NCI-H1417 (cell line): ENCODE data around the gene TRIM24.
"Not testable (repeated sequence)": the region's sequence is repeated elsewhere in the genome, so short reads cannot be mapped to it uniquely, and the experiment has no call there.

ENCODE experiments used
- DNase-seq, 3 experiments: peaks; one replicate each; lab custom pipeline; 2025; lab: John Stamatoyannopoulos, UW

The TRIM24 gene

DNA sequence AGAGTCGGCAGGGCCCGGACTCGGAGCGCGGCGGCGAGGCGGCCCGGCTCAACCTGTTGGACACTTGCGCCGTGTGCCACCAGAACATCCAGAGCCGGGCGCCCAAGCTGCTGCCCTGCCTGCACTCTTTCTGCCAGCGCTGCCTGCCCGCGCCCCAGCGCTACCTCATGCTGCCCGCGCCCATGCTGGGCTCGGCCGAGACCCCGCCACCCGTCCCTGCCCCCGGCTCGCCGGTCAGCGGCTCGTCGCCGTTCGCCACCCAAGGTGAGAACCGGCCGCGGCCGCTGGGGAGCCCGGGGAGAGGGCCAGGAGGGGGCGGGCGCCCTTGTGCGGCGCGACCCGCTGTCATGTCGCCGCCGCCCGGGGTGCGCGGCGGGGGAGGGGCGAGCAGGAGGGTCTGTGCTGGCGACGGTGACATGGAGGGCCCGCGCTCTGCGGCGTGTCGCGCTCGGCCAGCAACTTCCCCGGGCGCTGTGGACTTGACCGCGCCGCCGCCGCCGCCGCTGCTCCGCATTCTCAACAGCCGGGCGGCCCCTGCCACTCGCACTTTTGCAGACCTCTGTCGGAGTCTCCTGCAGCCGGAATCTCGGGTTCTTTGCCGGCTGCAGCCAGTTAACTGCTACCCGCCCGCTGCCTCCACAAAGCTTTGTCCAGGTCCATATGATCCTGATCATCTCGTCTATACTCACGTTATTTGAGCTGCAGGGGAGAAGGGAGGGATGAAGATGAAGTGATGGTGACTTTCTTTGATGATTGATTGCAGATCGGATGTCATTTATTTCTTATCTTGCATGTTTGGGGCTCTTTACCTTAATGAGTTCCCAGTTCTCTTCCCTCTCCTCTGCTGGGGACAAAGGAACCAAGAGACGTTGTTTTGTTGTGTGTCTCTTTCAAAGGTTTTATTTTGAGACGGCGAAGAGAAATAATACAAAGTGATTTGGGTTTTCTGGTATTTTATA lies 869 bp downstream of the TRIM24 start:
- peak; percentile 87 to 96 (median 94) for DNase-seq

DNA sequence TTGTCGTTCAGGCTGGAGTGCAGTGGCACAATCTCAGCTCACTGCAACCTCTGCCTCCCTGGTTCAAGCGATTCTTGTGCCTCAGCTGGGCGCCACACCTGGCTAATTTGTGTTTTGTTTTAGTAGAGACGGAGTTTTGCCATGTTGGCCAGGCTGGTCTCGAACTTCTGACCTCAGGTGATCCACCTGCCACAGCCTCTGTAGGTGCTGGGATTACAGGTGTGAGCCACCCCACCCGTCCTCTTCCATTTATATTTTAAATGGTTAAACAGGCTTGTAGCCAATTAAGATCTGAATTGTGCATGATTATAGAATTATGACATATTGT lies 3.2 kb downstream of the TRIM24 start:
- DNase-seq: not testable (repeated sequence)

DNA sequence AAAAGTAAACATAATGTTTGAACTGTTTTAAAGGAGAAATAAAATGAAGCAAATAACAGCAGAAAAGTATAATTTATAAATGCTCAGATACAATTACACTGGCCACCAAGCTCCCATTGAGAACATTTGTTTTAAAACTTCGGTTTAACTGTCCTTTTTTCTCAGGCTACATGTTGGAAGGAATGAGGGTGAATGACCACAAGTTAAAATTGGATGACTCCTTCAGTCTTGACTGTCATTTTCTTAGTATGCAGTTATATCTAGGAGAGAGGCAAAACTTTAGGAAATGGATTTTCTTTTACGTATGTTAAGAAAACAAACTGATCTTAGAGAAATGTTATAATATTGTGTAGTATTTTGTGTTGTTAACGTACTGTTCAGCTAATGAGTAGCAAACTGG lies 5.0 kb downstream of the TRIM24 start:
- no peak for DNase-seq

DNA sequence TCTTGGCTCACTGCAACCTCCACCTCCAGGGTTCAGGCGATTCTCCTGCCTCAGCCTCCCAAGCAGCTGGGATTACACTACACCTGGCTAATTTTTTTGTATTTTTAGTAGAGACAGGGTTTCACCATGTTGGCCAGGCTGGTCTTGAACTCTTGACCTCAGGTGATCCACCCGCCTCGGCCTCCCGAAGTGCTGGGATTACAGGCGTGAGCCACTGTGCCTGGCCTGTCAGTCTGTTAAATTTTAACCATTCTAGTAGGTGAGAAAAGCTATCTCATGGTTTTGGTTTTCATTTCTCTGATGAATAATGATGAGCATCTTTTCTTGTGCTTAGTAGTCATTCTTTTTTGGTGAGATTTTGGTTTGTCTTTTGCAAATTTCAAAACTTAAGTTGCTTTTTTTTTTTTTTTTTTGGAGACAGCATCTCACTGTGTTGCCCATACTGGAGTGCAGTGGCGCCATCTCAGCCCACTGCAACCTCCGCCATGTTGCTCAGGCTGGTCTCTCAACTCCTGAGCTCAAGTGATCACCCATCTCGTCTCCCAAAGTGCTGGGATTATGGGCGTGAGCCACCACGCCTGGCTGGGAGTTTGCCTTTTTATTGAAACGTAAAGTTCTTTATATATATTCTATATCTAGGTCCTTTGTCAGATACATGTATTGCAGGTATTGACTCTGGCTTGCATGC lies 6.2 kb downstream of the TRIM24 start:
- DNase-seq: not testable (repeated sequence)

DNA sequence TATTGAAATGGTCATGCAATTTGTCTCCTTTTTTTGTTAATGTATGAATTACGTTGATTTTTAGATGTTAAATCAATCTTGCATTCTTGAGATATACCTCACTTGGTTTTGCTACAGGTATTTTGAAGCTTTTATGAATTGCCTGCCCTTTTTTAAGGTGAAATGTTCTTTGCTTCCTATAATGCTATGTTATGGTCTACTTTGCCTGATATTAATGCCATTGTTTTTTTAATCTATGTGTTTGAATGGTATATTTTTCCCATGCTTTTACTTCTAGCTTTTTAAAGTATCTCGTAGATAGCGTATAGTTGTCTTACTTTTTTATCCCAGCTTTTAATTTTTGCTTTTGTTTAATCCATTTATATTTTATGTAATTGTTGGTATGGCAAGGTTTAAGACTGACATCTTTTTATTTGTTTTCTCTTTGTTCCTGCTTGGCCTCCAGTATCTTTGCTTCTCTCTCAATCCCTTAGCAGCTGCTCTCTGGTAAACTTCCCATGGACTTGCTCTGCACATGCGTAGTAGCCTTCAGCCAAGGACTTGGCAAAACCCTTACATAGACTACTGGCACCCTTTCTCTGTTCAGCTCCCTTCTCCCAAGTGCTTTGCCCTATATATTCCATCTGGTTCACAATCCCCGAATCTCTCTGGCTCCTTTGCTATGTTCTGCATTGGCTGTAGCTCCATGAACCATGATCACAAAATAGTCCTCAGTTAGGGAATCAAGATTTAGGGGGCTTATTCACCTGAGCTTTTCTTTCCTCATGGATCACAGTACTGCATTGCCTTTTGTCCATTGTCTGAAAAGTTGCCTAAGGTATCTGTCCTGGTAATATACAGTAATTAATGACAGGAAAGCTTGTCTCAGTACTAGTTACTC lies 8.4 kb downstream of the TRIM24 start:
- DNase-seq: no peak

DNA sequence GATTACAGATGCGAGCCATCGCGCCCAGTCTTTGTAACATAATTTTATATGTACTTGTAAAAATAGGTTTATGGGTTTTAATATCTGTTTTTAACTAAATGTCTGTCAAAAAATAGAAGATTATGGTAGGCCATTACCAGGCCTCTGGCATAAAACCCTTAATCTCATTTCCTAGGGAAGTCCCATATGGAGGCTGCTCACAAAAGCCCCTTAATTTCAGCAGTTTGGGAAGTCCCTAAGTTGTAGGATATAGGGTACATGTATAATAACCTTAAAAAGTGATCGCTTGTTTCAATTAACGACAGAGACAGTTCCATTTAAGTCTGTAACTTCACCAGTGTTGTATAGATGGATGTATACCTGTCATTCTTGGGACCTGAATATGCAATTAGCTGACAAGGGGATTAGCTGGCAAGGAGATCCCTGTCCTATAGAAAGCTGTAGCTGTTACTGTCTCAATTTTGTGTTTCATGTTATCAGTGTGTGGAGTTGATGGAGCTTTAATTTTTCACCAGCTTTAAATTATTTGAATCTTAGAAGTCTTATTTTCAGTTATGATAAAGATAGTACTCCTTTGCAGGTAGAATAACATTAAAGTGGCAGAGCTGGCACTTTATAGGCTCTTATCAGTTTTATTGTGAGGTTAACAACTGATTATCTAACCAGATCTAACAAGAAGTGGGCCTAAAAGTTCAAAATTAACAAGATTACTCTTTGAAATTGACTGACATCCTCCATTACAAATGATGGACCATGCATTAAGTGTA lies 10.5 kb downstream of the TRIM24 start:
- no peak for DNase-seq

DNA sequence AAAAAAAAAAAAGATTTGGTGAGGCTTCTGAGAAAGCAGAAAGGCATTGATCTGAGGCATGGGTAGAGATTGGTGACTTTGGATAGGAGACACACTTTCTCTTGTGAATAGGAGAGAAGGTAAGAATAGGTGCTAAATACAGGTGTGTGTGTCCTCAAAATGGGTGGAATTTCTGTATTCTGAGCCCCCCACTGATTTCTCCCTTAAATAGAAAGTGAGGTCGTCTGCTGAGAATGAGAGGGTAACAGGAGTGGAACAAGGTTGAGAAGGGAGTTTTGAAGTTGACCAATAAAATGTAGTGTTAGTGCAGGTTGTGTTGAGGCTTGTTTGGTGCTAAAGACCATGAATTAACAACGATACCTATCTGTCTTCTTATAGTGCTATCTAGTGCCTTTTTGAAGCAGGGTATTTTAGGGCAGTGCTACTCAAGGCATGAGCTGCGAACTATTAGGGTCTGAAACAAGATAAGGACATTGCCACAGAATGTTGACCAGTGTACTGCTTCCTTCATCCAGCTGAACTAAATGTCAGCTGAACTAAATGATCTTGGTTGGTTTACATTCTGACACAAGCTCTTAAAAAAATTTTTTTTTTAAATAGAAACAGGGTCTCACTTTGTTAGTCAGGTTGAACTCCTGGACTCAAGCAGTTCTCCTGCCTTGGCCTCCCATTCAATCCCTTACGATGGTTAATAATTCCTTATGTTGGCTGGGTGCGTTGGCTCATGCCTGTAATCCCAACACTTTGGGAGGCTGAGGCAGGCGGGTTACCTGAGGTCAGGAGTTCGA lies 12.4 kb downstream of the TRIM24 start:
- DNase-seq: no peak

DNA sequence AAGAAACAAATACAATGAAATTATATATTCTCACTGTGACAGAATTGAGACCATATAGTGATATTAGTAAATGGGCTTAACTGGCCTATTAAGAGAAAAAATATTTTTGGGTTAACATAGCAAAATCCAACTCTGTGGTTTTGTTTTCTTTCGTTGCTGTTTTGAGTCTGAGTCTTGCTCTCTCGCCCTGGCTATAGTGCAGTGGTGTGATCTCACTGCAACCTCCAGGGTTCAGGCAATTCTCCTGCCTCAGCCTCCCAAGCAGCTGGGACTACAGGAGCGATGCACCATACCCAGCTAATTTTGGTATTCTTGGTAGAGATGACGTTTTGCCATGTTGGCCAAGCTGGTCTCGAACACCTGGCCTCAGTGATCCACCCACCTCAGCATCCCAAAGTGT lies 15.3 kb downstream of the TRIM24 start:
- DNase-seq: no peak

DNA sequence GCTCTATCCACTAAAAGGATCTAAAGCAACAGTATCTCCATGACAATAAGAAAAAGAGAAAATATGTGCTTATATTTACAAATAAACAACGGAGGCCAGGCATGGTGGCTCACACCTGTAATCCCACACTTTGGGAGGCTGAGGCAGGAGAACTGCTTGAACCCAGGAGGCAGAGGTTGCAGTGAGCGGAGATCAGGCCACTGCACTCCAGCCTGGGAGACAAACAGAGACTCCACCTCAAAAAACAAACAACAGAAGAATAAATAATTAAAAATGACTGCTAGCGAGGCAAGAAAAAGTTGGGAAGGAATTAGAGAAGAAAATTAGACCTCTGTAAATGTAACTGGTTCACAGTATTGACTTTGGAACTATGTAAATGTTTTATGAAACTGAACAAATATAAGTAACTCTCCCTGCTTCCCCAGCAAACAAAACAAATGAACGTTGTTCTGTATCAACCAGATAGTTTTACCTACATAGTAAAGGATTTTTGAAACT lies 17.1 kb downstream of the TRIM24 start:
- DNase-seq: peak in 1 of 3 experiments; percentile 42

DNA sequence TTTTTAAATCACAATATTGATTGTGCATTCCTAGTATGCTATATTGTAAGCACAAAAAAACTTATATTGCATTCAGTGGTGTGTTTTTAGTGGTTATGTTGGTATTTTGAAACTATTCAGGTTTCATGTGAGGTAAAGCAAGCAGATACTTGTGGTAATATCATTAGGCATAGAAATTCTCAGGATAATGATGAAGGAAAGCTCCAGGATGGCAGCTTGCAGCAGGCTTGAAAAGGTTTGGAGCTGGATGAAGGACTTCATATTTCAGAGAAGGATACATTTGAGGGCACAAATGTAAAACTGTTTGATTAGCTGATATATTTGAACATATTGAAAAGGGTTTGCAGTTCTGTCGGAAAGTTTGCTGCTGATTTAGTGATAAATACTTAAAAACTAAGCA lies 17.5 kb downstream of the TRIM24 start:
- peak in 1 of 3 experiments; percentile 42 for DNase-seq

DNA sequence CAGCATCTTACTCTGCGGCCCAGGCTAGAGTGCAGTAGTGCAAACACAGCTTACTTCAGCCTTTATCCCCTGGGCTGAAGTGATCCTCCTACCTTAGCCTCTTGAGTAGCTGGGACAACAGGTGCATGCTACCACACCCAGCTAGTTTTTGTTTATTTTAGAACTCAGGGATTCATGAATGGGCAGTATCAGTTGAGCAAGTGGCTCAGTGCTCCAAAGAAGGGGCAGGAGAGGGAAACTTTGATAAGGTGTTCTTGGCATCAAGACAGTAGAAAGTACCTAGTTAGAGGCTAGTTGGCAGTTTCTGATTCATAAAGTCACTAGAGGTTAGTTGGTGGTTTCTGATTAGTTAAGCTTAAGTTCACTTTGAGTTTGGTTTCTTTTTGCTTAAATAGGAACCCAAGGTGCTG lies 18.4 kb downstream of the TRIM24 start:
- peak in 2 of 3 experiments; percentile 15 to 83 for DNase-seq

DNA sequence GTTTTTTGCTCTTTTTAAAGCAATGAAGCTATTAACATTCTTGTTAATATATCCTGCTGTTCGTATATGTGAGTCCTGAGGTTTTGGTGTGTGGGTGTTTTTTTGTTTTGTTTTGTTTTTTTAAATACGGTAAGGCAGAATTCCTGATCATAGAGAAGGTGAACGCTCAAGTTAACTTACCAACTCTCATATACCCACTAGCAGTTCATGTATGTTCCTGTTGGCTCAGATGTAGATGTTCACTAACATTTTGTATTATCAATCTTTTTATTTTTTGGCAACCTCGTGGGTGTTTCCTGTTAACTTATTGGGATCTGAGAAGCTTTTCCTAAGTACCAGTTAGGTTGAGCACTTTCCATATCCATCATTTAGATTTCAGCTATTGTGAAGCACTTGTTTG lies 20.5 kb downstream of the TRIM24 start:
- DNase-seq: no peak

DNA sequence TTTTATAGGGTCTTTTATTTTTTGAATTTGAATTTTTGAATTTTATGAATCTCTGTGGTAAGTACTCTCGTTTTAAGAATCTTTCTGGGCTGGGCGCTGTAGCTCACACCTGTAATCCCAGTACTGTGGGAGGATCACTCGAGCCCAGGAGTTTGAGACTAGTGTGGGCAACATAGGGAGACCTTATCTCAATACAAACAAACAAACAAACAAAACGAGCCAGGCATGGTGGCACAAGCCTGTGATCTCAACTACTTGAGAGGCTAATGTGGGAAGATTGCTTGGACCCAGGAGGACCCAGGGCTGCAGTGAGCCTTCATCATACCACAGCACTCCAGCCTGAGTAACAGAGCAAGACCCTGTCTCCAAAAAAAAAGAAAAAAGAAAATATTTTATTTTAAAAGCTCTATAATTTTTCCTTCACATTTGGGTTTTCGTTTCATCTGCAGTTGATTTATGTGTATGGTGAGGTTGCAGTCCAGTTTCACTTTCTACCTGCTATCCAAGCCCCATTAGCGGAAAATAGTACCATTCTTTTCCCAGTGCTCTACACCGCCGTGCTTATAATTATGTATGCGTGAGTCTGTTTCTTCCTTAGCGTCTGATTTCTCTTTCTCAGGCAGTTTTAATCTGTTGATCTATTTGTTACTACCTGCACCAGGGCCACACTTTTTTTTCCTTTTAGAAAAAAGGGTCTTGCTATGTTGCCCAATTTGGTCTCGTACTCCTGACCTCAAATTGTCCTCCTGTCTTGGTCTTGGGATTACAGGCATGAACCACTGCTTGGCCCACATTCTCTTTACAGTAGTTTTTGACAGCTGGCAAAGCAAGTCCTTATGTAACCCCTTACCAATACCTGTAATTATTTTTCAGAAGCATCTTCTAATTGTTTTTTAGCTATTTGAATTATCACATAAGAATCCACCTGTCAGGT lies 21.7 kb downstream of the TRIM24 start:
- DNase-seq: no peak

DNA sequence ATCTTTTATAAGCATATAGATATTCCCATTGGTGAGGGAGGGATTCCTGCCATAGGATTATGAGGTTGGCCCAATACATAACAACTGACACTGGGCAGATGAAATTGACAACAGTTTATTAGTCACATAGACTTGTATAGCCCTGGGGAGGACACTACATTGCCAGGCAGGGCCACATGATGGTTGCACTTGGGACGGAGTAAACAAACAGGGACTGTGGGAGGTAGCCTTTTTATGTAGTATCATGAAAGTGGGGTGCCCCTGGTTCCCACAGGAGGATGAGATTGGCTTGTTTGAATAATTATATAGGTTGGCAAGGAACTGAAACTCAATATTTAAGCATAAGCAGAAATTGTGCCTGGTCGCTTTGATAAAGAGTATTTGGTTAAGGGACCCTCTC lies 23.5 kb downstream of the TRIM24 start:
- DNase-seq: no peak

DNA sequence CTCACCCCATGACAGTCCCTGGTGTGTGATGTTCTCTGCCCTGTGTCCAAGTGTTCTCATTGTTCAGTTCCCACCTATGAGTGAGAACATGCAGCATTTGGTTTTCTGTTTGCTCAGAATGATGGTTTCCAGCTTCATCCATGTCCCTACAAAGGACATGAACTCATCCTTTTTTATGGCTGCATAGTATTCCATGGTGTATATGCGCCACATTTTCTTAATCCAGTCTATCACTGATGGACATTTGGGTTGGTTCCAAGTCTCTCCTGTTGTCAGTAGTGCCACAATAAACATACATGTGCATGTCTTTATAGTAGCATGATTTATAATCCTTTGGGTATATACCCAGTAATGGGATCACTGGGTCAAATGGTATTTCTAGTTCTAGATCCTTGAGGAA lies 25.4 kb downstream of the TRIM24 start:
- not testable (repeated sequence) for DNase-seq

DNA sequence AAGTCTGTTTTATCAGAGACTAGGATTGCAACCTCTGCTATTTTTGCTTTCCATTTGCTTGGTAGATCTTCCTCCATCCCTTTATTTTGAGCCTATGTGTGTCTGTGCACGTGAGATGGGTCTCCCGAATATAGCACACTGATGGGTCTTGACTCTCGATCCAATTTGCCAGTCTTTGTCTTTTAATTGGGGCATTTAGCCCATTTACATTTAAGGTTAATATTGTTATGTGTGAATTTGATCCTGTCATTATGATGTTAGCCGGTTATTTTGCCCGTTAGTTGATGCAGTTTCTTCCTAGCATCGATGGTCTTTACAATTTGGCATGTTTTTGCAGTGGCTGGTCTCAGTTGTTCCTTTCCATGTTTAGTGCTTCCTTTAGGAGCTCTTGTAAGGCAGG lies 29.1 kb downstream of the TRIM24 start:
- not testable (repeated sequence) for DNase-seq

DNA sequence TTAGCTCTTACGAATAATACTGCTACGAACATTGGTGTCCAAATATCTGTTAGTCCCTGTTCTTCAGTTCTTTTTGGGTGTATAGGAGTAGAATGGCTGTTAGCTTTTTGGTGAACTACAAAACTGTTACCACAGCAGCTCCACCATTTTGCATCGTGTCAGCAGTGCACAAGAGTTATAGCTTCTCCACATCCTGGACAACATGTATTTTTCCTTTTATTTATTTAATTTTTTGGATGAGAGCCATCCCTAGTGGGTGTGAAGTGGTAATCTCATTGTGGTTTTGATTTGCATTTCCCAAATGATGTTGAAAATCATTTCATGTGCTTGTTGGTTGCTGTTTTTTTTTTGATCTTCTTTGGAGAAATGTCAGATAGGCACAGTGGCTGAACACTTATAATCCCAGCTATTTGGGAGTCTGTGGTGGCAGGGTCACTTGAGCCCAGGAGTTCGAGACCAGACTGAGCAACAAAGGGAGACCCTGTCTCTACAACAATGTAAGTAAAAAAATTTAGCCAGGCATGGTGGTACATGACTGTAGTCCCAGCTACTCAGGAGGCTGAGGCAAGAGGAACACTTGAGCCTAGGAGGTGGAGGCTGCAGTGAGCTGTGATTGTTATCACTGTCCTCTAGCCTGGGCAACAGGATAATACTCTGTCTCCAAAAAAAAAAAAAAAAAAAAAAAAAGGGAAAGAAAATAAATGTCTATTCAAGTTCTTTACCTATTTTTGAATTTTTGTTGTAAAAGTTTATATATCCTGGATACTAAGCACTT lies 31.7 kb downstream of the TRIM24 start:
- no peak for DNase-seq

DNA sequence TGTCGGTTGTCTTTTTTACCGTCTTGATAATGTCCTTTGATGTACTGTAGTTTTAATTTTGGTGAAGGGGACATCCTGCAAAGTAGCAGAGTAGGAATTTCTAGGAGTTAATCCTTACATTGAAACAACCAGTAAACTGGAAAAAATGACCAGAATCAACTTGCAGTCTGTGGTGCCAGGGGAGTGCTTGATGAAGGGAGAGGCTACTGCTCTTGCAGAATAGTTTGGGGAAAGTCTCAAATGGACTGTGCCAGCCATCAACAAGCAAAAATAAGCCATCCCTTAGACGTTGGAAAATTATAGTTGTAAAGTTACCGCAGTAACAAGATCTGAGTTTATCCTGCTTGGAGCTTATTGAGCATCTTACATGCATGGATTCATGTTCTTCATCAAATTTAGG lies 32.4 kb downstream of the TRIM24 start:
- no peak for DNase-seq

DNA sequence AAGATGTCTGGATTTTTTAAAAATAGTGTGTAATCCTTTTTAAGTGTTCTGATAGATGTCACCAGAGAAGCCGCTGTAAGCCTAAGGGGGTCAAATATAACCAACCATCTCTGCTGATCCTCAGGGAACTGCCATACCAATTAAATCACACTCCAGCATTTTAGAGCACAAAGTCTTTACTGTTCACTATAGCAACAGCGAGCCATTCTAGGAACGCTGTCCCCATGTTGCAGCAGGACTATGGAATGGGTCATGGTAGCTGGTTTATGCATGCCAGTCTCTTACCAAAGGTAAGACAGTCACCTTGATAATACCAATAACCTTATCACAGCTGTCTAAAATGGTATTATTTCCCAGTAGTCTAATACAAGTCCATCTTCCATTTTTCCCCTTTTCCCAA lies 33.5 kb downstream of the TRIM24 start:
- no peak for DNase-seq
